Liver (tissue), 9 donors: Measurements from ENCODE around the gene PRKCG. TPM values are rescaled to one million over a fixed set of nuclear protein-coding genes. Genes with fewer than 3 reads are reported as not detected.

ENCODE experiments used
- DNase-seq: peaks from one replicate; pipeline ENCODE4 v3.0.0-alpha.2; 2017; ENCODE audit warnings: low spot score
- H3K27ac ChIP-seq, 2 donors: one replicate each; pipeline ENCODE4 v1.7.0; 2013; ENCODE audit warnings: inconsistent platforms in 2 of 2, low read length in 2 of 2, control low read depth in 1 of 2, low read depth in 1 of 2, mild to moderate bottlenecking in 1 of 2
- H3K27me3 ChIP-seq, 4 donors: one replicate each; pipeline versions ENCODE4 v1.6.1 to v1.7.0; 2013; ENCODE audit warnings: low read length in 3 of 4, inconsistent platforms in 1 of 4, mild to moderate bottlenecking in 1 of 4, moderate library complexity in 1 of 4; ENCODE audit not compliant: control insufficient read depth in 4 of 4, insufficient read depth in 4 of 4
- H3K36me3 ChIP-seq, 4 donors: one replicate each; pipeline versions ENCODE4 v1.6.1 to v1.7.0; 2013; ENCODE audit warnings: low read length in 3 of 4, mild to moderate bottlenecking in 3 of 4, low read depth in 1 of 4, moderate library complexity in 1 of 4; ENCODE audit not compliant: control insufficient read depth in 4 of 4, insufficient read depth in 3 of 4
- H3K4me1 ChIP-seq, 4 donors: one replicate each; pipeline versions ENCODE4 v1.6.1 to v1.7.0; 2013; ENCODE audit warnings: low read length in 3 of 4, mild to moderate bottlenecking in 3 of 4, moderate library complexity in 1 of 4; ENCODE audit not compliant: control insufficient read depth in 4 of 4, insufficient read depth in 4 of 4
- H3K4me3 ChIP-seq, 3 donors: one replicate each; pipeline versions ENCODE4 v1.6.1 to v1.7.0; 2013; ENCODE audit warnings: low read length in 3 of 3, control low read depth in 1 of 3, low read depth in 1 of 3, mild to moderate bottlenecking in 1 of 3
- H3K9ac ChIP-seq, 2 donors: one replicate each; pipeline ENCODE4 v1.7.0; 2013; ENCODE audit warnings: low read length in 2 of 2, mild to moderate bottlenecking in 2 of 2, moderate library complexity in 2 of 2, control low read depth in 1 of 2, low read depth in 1 of 2
- H3K9me3 ChIP-seq, 4 donors: one replicate each; pipeline versions ENCODE4 v1.6.1 to v1.7.0; 2013; ENCODE audit warnings: low read length in 3 of 4; ENCODE audit not compliant: control insufficient read depth in 4 of 4
- ATF3 ChIP-seq: IDR thresholded peaks from 2 replicates; pipeline ENCODE4 v1.6.1; 2016; ENCODE audit warnings: antibody characterized with exemption
- CTCF ChIP-seq: fragments of 150-350 bp; IDR thresholded peaks from 2 replicates; pipeline ENCODE4 v1.5.1; 2017; ENCODE audit warnings: improper control_type of control experiment, low read depth, low read length; ENCODE audit not compliant: missing input control
- EGR1 ChIP-seq, 2 donors: IDR thresholded peaks; 2 replicates each; pipeline ENCODE4 v1.6.1; 2016 to 2018; ENCODE audit warnings: antibody characterized with exemption in 2 of 2, low read depth in 2 of 2
- FOXA1 ChIP-seq: IDR thresholded peaks from 2 replicates; pipeline ENCODE4 v1.6.1; 2016; ENCODE audit warnings: antibody characterized with exemption
- FOXA2 ChIP-seq: IDR thresholded peaks from 2 replicates; pipeline ENCODE4 v1.6.1; 2016; ENCODE audit warnings: antibody characterized with exemption
- GABPA ChIP-seq, 2 donors: IDR thresholded peaks in 1 of 2; conservative IDR thresholded peaks in 1 of 2; 2 replicates each; pipeline ENCODE4 v1.6.1; 2016; ENCODE audit warnings: antibody characterized with exemption in 2 of 2, mild to moderate bottlenecking in 1 of 2, moderate library complexity in 1 of 2
- HNF4A ChIP-seq, 2 donors: conservative IDR thresholded peaks; 2 replicates each; pipeline ENCODE4 v1.6.1; 2016; ENCODE audit warnings: antibody characterized with exemption in 2 of 2, mild to moderate bottlenecking in 2 of 2
- HNF4G ChIP-seq: IDR thresholded peaks from 2 replicates; pipeline ENCODE4 v1.6.1; 2016; ENCODE audit warnings: antibody characterized with exemption
- JUND ChIP-seq, 2 donors: IDR thresholded peaks; 2 replicates each; pipeline ENCODE4 v1.6.1; 2016; ENCODE audit warnings: antibody characterized with exemption in 2 of 2
- RAD21 ChIP-seq, 2 donors: IDR thresholded peaks; 2 replicates each; pipeline ENCODE4 v1.6.1; 2016; ENCODE audit warnings: antibody characterized with exemption in 2 of 2, mild to moderate bottlenecking in 2 of 2
- RXRA ChIP-seq, 2 donors: IDR thresholded peaks; 2 replicates each; pipeline ENCODE4 v1.6.1; 2017 to 2018; ENCODE audit warnings: antibody characterized with exemption in 2 of 2, mild to moderate bottlenecking in 1 of 2
- ZBTB33 ChIP-seq: IDR thresholded peaks from 2 replicates; pipeline ENCODE4 v1.6.1; 2016; ENCODE audit warnings: antibody characterized with exemption
- WGBS: extraction: QIAGEN DNeasy Blood & Tissue Kit; methylation state at CpG from one replicate; pipeline ENCODE4 v1.1.7; 2013; 5-methylcytosine and 5-hydroxymethylcytosine counted together
- polyA plus RNA-seq, 2 donors: library from polyadenylated mRNA; stranded (reverse) in 1 of 2; unstranded in 1 of 2; fragments of 200-250 nt in 1 of 2; fragments of >200 nt in 1 of 2; fragmentation: Nextera tagmentation in 1 of 2; extraction: Ambion mirVana in 1 of 2; gene quantifications; one replicate each; pipeline versions ENCODE4 v1.2.1 to v1.2.3, GENCODE V29; 2013 to 2015
- total RNA-seq, 2 donors: library from RNA; depleted of rRNA; stranded (reverse); fragments of >200 nt; gene quantifications; one replicate each; pipeline ENCODE4 v1.2.3, GENCODE V29; 2014
- donor health status: healthy.
- donor health status: healthy.
- donor health status: healthy.
- donor health status: healthy.
- donor health status: healthy.

The PRKCG gene
- total and polyA plus RNA-seq, 4 donors: 0.09 TPM; not detected in 3

GRCh38 chr19:53873773-53874605, 8.0 kb upstream of the PRKCG start:
- WGBS: 96% methylated on average over 51 of the region's 51 CpGs
- TF ChIP-seq FOXA1 (no peak), RAD21 (IDR thresholded peaks at IDR 0.05) (no peak), HNF4A (conservative IDR thresholded peaks at IDR 0.05) (no peak)
- H3K27me3 ChIP-seq: no peaks in the 10 kb centered on the region
- no peak overlapping the region for H3K27ac ChIP-seq
- no peak for DNase-seq
- H3K9ac ChIP-seq: no peak overlapping the region
- peaks cover 0 to 11% (median 7%) of the 10 kb centered on the region in 4 donors for H3K4me1 ChIP-seq
- H3K4me3 ChIP-seq: no peak overlapping the region
- peaks cover 3 to 15% (median 9%) of the 10 kb centered on the region in 4 donors for H3K36me3 ChIP-seq
- H3K9me3 ChIP-seq: no peaks in the 10 kb centered on the region

- H3K36me3 ChIP-seq: peaks cover 3 to 15% (median 9%) of the 10 kb centered on the region in 4 donors
- no peak overlapping the region for H3K4me3 ChIP-seq
- TF ChIP-seq FOXA2: no peak
- no peak for TF ChIP-seq FOXA1
- TF ChIP-seq CTCF: no peak
- TF ChIP-seq ZBTB33: no peak
- TF ChIP-seq EGR1 (IDR thresholded peaks at IDR 0.05; ENCODE audit: low read depth in 2 of 2): no peak
- no peak for TF ChIP-seq HNF4G
- TF ChIP-seq GABPA (IDR thresholded peaks at IDR 0.05 in 1 of 2, conservative IDR thresholded peaks at IDR 0.05 in 1 of 2): no peak
- no peak for TF ChIP-seq HNF4A (conservative IDR thresholded peaks at IDR 0.05)
- TF ChIP-seq RXRA (IDR thresholded peaks at IDR 0.05): no peak
- no peak for TF ChIP-seq JUND (IDR thresholded peaks at IDR 0.05)
- TF ChIP-seq ATF3: no peak
- H3K27me3 ChIP-seq: no peaks in the 10 kb centered on the region
- no peak overlapping the region for H3K27ac ChIP-seq
- peaks cover 0 to 10% (median 6%) of the 10 kb centered on the region in 4 donors for H3K4me1 ChIP-seq
- 76% methylated on average over 6 of the region's 6 CpGs for WGBS
- no peaks in the 10 kb centered on the region for H3K9me3 ChIP-seq
- H3K9ac ChIP-seq: no peak overlapping the region
- DNase-seq: no peak
Measured at GRCh38 chr19:53874606-53874990, 7.4 kb upstream of the PRKCG start.
